ENCODE data around the gene PEX10. TPM values are rescaled to one million over a fixed set of nuclear protein-coding genes. Genes with fewer than 3 reads are reported as not detected.

The PEX10 gene
- total and polyA plus RNA-seq, 4 donors, result 6.2 to 16.4 (median 11.8) TPM

- H3K36me3 ChIP-seq (ENCODE audit: control insufficient read depth in 4 of 4, insufficient read depth in 3 of 4, low read depth in 1 of 4, low read length in 3 of 4), result no peaks in the 10 kb centered on the region
- H3K4me3 ChIP-seq (ENCODE audit: low read depth in 1 of 3, low read length in 3 of 3), result no peak overlapping the region
- H3K27ac ChIP-seq (ENCODE audit: low read depth in 1 of 2, low read length in 2 of 2), result no peak overlapping the region
- H3K4me1 ChIP-seq (ENCODE audit: control insufficient read depth in 4 of 4, insufficient read depth in 4 of 4, low read length in 3 of 4), result peaks cover 9 to 36% (median 31%) of the 10 kb centered on the region in 4 donors
- DNase-seq (ENCODE audit: low spot score), result no peak
- no peak overlapping the region for H3K9ac ChIP-seq (ENCODE audit: low read depth in 1 of 2, low read length in 2 of 2)
- WGBS, result 69% methylated on average over 11 of the region's 11 CpGs
- H3K27me3 ChIP-seq (ENCODE audit: control insufficient read depth in 4 of 4, insufficient read depth in 4 of 4, low read length in 3 of 4), result no peaks in the 10 kb centered on the region
- no peak for TF ChIP-seq HNF4G (IDR thresholded peaks at IDR 0.05)
- TF ChIP-seq, protein P1, sequence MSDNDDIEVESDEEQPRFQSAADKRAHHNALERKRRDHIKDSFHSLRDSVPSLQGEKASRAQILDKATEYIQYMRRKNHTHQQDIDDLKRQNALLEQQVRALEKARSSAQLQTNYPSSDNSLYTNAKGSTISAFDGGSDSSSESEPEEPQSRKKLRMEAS (IDR thresholded peaks at IDR 0.05), result no peak
- TF ChIP-seq JUND (IDR thresholded peaks at IDR 0.05), result no peak
- no peak for TF ChIP-seq FOXA1 (IDR thresholded peaks at IDR 0.05)
- H3K9me3 ChIP-seq (ENCODE audit: control insufficient read depth in 4 of 4, low read length in 3 of 4), result no peaks in the 10 kb centered on the region
These were observed 3.0 kb upstream of the PEX10 start for GRCh38 chr1:2415337-2415736.

DNA sequence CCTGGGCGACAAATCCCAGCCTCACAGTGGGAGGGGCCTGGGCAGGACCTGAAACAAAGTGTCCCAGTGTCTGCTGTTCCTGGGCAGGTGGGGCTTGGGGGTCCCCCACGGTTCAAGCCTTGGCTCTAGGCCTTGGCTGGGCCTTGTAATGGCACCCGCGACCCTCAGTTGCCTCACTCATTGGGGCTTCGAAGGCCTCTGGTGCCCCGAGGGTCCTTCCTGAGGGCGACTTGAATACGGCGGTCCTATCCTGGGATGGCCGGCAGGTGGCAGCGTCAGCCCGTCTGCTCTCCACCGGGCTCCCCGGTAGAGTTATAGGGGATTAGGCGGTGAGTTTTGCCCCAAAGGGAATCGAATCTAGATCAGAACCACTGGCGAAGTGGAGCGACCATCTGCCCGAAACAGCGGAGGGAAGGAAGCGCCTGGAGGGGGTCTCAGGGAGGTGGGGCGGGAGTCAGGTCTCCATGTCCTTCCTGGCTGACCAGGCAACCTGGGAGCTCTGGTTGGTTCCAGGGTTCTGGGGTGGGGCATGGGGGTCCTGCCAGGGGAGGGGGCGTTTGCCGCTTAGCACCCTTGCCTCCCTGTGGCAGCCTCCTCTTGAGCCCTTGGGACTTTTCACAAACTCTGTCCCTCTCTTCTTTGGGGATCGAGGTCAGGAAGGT, 2.1 kb upstream of the PEX10 start:
- DNase-seq (ENCODE audit: low spot score), result peak; percentile 81
- no peaks in the 10 kb centered on the region for H3K9me3 ChIP-seq (ENCODE audit: control insufficient read depth in 4 of 4, low read length in 3 of 4)
- WGBS, result 2% methylated on average over 25 of the region's 25 CpGs
- no peaks in the 10 kb centered on the region for H3K36me3 ChIP-seq (ENCODE audit: control insufficient read depth in 4 of 4, insufficient read depth in 3 of 4, low read depth in 1 of 4, low read length in 3 of 4)
- H3K27me3 ChIP-seq (ENCODE audit: control insufficient read depth in 4 of 4, insufficient read depth in 4 of 4, low read length in 3 of 4), result no peaks in the 10 kb centered on the region
- H3K9ac ChIP-seq (ENCODE audit: low read depth in 1 of 2, low read length in 2 of 2), result peak overlapping the region in 1 of 2 donors; percentile 48
- peaks cover 11 to 45% (median 40%) of the 10 kb centered on the region in 4 donors for H3K4me1 ChIP-seq (ENCODE audit: control insufficient read depth in 4 of 4, insufficient read depth in 4 of 4, low read length in 3 of 4)
- H3K27ac ChIP-seq (ENCODE audit: low read depth in 1 of 2, low read length in 2 of 2), result peak overlapping the region; percentile 67 to 77
- TF ChIP-seq RAD21 (IDR thresholded peaks at IDR 0.05) (peak; percentile 93 to 97), JUND (IDR thresholded peaks at IDR 0.05) (no peak), EGR1 (IDR thresholded peaks at IDR 0.05; ENCODE audit: low read depth in 2 of 2) (no peak), FOXA1 (IDR thresholded peaks at IDR 0.05) (no peak), TAF1 (conservative IDR thresholded peaks at IDR 0.05) (no peak), REST (IDR thresholded peaks at IDR 0.05) (no peak), HNF4G (IDR thresholded peaks at IDR 0.05) (no peak), YY1 (IDR thresholded peaks at IDR 0.05) (no peak), GABPA (IDR thresholded peaks at IDR 0.05 in 1 of 2, conservative IDR thresholded peaks at IDR 0.05 in 1 of 2) (no peak), HNF4A (conservative IDR thresholded peaks at IDR 0.05) (no peak), ATF3 (IDR thresholded peaks at IDR 0.05) (no peak), NR2F2 (IDR thresholded peaks at IDR 0.05) (no peak), CTCF (IDR thresholded peaks at IDR 0.05; ENCODE audit: low read depth, low read length, missing input control) (peak; percentile 86), SP1 (IDR thresholded peaks at IDR 0.05) (no peak)
- TF ChIP-seq, protein P1 (IDR thresholded peaks at IDR 0.05), result no peak
- TF ChIP-seq, protein P2, sequence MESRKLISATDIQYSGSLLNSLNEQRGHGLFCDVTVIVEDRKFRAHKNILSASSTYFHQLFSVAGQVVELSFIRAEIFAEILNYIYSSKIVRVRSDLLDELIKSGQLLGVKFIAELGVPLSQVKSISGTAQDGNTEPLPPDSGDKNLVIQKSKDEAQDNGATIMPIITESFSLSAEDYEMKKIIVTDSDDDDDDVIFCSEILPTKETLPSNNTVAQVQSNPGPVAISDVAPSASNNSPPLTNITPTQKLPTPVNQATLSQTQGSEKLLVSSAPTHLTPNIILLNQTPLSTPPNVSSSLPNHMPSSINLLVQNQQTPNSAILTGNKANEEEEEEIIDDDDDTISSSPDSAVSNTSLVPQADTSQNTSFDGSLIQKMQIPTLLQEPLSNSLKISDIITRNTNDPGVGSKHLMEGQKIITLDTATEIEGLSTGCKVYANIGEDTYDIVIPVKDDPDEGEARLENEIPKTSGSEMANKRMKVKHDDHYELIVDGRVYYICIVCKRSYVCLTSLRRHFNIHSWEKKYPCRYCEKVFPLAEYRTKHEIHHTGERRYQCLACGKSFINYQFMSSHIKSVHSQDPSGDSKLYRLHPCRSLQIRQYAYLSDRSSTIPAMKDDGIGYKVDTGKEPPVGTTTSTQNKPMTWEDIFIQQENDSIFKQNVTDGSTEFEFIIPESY (IDR thresholded peaks at IDR 0.05), result no peak
- H3K4me3 ChIP-seq (ENCODE audit: low read depth in 1 of 3, low read length in 3 of 3), result peak overlapping the region in 2 of 3 donors; percentile 4 to 12
